ENCODE measurements around the gene TNIP2.

DNA sequence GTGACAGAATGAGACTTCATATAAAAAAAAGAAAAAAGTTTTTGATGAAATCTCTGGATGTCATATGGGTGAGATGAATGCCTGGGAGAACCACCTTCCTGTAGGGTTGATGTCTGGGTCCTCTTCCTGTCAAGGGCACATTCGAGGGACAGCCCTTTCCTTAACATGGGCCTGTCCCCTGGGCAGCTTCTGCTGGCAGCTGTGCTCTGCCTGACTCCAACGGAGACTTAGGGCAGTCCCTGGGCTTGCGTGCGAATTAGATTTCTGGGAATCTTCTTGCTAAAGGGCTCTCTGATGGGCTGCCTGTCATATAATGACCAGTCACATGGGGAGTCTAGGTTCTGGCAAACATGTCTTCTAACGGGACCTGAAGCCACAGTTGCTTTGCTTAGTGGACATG is 40.7 kb downstream of the TNIP2 start:
- TF ChIP-seq, protein P1, sequence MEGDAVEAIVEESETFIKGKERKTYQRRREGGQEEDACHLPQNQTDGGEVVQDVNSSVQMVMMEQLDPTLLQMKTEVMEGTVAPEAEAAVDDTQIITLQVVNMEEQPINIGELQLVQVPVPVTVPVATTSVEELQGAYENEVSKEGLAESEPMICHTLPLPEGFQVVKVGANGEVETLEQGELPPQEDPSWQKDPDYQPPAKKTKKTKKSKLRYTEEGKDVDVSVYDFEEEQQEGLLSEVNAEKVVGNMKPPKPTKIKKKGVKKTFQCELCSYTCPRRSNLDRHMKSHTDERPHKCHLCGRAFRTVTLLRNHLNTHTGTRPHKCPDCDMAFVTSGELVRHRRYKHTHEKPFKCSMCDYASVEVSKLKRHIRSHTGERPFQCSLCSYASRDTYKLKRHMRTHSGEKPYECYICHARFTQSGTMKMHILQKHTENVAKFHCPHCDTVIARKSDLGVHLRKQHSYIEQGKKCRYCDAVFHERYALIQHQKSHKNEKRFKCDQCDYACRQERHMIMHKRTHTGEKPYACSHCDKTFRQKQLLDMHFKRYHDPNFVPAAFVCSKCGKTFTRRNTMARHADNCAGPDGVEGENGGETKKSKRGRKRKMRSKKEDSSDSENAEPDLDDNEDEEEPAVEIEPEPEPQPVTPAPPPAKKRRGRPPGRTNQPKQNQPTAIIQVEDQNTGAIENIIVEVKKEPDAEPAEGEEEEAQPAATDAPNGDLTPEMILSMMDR (tag by site-specific recombination; IDR thresholded peaks at IDR 0.05) = no peak
- no peak for TF ChIP-seq ZFHX2 (tag by site-specific recombination; conservative IDR thresholded peaks at IDR 0.05)
- TF ChIP-seq KLF1 (tag by site-specific recombination; IDR thresholded peaks at IDR 0.05) = no peak
- TF ChIP-seq ZNF274 (IDR thresholded peaks at IDR 0.05; ENCODE audit: low read length) = no peak
- no peak for TF ChIP-seq ZNF274 (tag by site-specific recombination; IDR thresholded peaks at IDR 0.05; ENCODE audit: borderline replicate concordance)
- TF ChIP-seq ZFP69B (tag by site-specific recombination; IDR thresholded peaks at IDR 0.05) = no peak
- no peak for TF ChIP-seq ZNF558 (tag by site-specific recombination; IDR thresholded peaks at IDR 0.05)
- no peak for TF ChIP-seq TSHZ1 (tag by site-specific recombination; IDR thresholded peaks at IDR 0.05; ENCODE audit: borderline replicate concordance)
- no peak for TF ChIP-seq ZSCAN23 (tag by site-specific recombination; IDR thresholded peaks at IDR 0.05)
- no peak for TF ChIP-seq KLF16 (tag by site-specific recombination; IDR thresholded peaks at IDR 0.05)
- TF ChIP-seq BCL11B (tag by site-specific recombination; IDR thresholded peaks at IDR 0.05; ENCODE audit: low read depth) = no peak
- no peak for TF ChIP-seq ZBTB21 (tag by site-specific recombination; IDR thresholded peaks at IDR 0.05)
- TF ChIP-seq PRDM1 (tag by site-specific recombination; IDR thresholded peaks at IDR 0.05) = no peak
- TF ChIP-seq BCL11A (tag by site-specific recombination; IDR thresholded peaks at IDR 0.05; ENCODE audit: low read depth) = no peak
